MM.1S (cell line): Measurements from ENCODE around the gene TMEM60.

Source experiments
- DNase-seq: peaks from one replicate; pipeline ENCODE4 v3.0.0-alpha.2; 2015
- H2AFZ ChIP-seq: fragments of 300-600 bp; sonication (generic); 2 replicates; pipeline ENCODE4 v1.6.0; 2016; ENCODE audit warnings: antibody characterized with exemption, low read length
- H3F3A ChIP-seq: fragments of 300-600 bp; sonication (generic); 2 replicates; pipeline ENCODE4 v1.6.1; 2016; ENCODE audit warnings: mild to moderate bottlenecking, antibody characterized with exemption, low read length, moderate library complexity, mixed read lengths; ENCODE audit not compliant: insufficient read depth
- H3K27ac ChIP-seq: fragments of 300-600 bp; sonication (generic); 2 replicates; pipeline ENCODE4 v1.5.1; 2016; ENCODE audit warnings: mild to moderate bottlenecking, low read length
- H3K27me3 ChIP-seq: fragments of 300-600 bp; sonication (generic); replicated peaks from 2 replicates; pipeline ENCODE4 v1.6.0; 2016; ENCODE audit warnings: low read length; ENCODE audit not compliant: insufficient read depth
- H3K36me3 ChIP-seq: fragments of 300-600 bp; sonication (generic); replicated peaks from 2 replicates; pipeline ENCODE4 v1.6.1; 2016; ENCODE audit warnings: mild to moderate bottlenecking, low read length, mixed read lengths; ENCODE audit not compliant: insufficient read depth
- H3K4me1 ChIP-seq: fragments of 300-600 bp; sonication (generic); 2 replicates; pipeline ENCODE4 v1.6.1; 2016; ENCODE audit warnings: low read length, mixed read lengths
- H3K4me2 ChIP-seq: fragments of 300-600 bp; sonication (generic); 2 replicates; pipeline ENCODE4 v1.6.0; 2016; ENCODE audit warnings: low read depth, low read length
- H3K4me3 ChIP-seq: fragments of 300-600 bp; sonication (generic); 2 replicates; pipeline ENCODE4 v1.5.1; 2016; ENCODE audit warnings: low read length, mixed read lengths
- H3K79me2 ChIP-seq: fragments of 300-600 bp; sonication (generic); 2 replicates; pipeline ENCODE4 v1.6.1; 2016; ENCODE audit warnings: mixed run types, low read length, mixed read lengths
- H3K9ac ChIP-seq: fragments of 300-600 bp; sonication (generic); 2 replicates; pipeline ENCODE4 v1.6.1; 2016; ENCODE audit warnings: low read length, mixed read lengths
- H3K9me2 ChIP-seq: fragments of 300-600 bp; sonication (generic); replicated peaks from 2 replicates; pipeline ENCODE4 v1.6.1; 2016; ENCODE audit warnings: mild to moderate bottlenecking, low read length, mixed read lengths; ENCODE audit not compliant: insufficient read depth
- H3K9me3 ChIP-seq: fragments of 300-600 bp; sonication (generic); replicated peaks from 2 replicates; pipeline ENCODE4 v1.6.1; 2016; ENCODE audit warnings: mild to moderate bottlenecking, low read length, mixed read lengths; ENCODE audit not compliant: insufficient read depth
- H4K20me1 ChIP-seq: fragments of 300-600 bp; sonication (generic); 2 replicates; pipeline ENCODE4 v1.6.1; 2016; ENCODE audit warnings: mild to moderate bottlenecking, low read length, moderate library complexity, mixed read lengths; ENCODE audit not compliant: insufficient read depth
- EZH2 ChIP-seq: fragments of 300-600 bp; sonication (generic); optimal IDR thresholded peaks from 2 replicates; pipeline ENCODE3; 2017; ENCODE audit warnings: low read depth, mild to moderate bottlenecking, antibody characterized with exemption, low read length, mixed read lengths
- EZH2phosphoT487 ChIP-seq: fragments of 300-600 bp; sonication (generic); IDR thresholded peaks from 2 replicates; pipeline ENCODE4 v1.6.1; 2018; ENCODE audit warnings: antibody characterized with exemption, low read length
- TF ChIP-seq, protein P1 (sequence below): fragments of 300-600 bp; sonication (generic); IDR thresholded peaks from 2 replicates; pipeline ENCODE4 v1.5.1; 2016; ENCODE audit warnings: antibody characterized with exemption, low read length, mixed read lengths

Gene TMEM60

GRCh38 chr7:77794000-77794399 lies 4.2 kb downstream of the TMEM60 start:
- H3K9ac ChIP-seq = no peak overlapping the region
- H3F3A ChIP-seq = peaks cover 4% of the 10 kb centered on the region; the same call in 1 of the 2 replicates
- no peaks in the 10 kb centered on the region for H3K36me3 ChIP-seq
- no peaks in the 10 kb centered on the region for H3K9me2 ChIP-seq
- no peak for DNase-seq
- no peaks in the 10 kb centered on the region for H3K9me3 ChIP-seq
- peaks cover 13% of the 10 kb centered on the region for H3K4me1 ChIP-seq
- H3K79me2 ChIP-seq = peaks cover 40% of the 10 kb centered on the region
- H3K27me3 ChIP-seq = no peaks in the 10 kb centered on the region
- TF ChIP-seq EZH2 (no peak), EZH2phosphoT487 (no peak)
- TF ChIP-seq, protein P1, sequence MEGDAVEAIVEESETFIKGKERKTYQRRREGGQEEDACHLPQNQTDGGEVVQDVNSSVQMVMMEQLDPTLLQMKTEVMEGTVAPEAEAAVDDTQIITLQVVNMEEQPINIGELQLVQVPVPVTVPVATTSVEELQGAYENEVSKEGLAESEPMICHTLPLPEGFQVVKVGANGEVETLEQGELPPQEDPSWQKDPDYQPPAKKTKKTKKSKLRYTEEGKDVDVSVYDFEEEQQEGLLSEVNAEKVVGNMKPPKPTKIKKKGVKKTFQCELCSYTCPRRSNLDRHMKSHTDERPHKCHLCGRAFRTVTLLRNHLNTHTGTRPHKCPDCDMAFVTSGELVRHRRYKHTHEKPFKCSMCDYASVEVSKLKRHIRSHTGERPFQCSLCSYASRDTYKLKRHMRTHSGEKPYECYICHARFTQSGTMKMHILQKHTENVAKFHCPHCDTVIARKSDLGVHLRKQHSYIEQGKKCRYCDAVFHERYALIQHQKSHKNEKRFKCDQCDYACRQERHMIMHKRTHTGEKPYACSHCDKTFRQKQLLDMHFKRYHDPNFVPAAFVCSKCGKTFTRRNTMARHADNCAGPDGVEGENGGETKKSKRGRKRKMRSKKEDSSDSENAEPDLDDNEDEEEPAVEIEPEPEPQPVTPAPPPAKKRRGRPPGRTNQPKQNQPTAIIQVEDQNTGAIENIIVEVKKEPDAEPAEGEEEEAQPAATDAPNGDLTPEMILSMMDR = no peak
- no peak overlapping the region for H3K27ac ChIP-seq
- no peak overlapping the region for H3K4me3 ChIP-seq
- no peak overlapping the region for H2AFZ ChIP-seq
- H3K4me2 ChIP-seq = no peak overlapping the region
- H4K20me1 ChIP-seq = no peaks in the 10 kb centered on the region

DNA sequence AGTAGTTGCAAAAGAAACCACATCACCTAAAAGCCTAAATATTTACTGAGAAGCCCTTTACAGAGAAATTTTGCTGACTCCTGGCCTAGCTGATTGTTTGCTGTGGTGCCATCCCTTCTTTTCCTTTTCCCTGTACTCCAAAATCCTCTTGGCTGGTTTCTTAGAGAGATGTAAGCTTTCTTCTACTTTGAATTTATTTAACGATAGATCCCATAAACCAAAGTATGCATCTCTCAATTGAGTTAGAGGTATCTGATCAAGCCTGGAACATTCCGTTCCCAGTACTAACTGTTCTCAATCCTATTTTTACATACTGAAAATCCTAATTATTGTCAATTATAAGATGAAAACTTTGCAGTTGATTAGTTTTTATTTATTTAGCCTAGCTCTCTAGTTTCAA lies 6.3 kb downstream of the TMEM60 start:
- Histone ChIP-seq H3F3A (peaks cover 4% of the 10 kb centered on the region; the same call in 1 of the 2 replicates), H3K79me2 (peaks cover 27% of the 10 kb centered on the region), H3K4me2 (no peak overlapping the region), H3K4me3 (no peak overlapping the region), H3K27ac (no peak overlapping the region), H2AFZ (no peak overlapping the region), H3K4me1 (peaks cover 8% of the 10 kb centered on the region), H3K9ac (no peak overlapping the region), H3K36me3 (no peaks in the 10 kb centered on the region), H3K9me2 (no peaks in the 10 kb centered on the region), H3K27me3 (no peaks in the 10 kb centered on the region), H4K20me1 (no peaks in the 10 kb centered on the region), H3K9me3 (no peaks in the 10 kb centered on the region)
- no peak for DNase-seq
- TF ChIP-seq, protein P1 = no peak
- TF ChIP-seq EZH2 (no peak), EZH2phosphoT487 (no peak)

- no peak for DNase-seq
- H4K20me1 ChIP-seq = no peaks in the 10 kb centered on the region
- peaks cover 4% of the 10 kb centered on the region; the same call in 1 of the 2 replicates for H3F3A ChIP-seq
- TF ChIP-seq EZH2 (no peak), EZH2phosphoT487 (no peak)
- TF ChIP-seq, protein P1 = no peak
- no peaks in the 10 kb centered on the region for H3K36me3 ChIP-seq
- no peaks in the 10 kb centered on the region for H3K9me3 ChIP-seq
- H3K27me3 ChIP-seq = no peaks in the 10 kb centered on the region
- H3K27ac ChIP-seq = no peak overlapping the region
- H3K4me2 ChIP-seq = no peak overlapping the region
- H3K9ac ChIP-seq = no peak overlapping the region
- H2AFZ ChIP-seq = no peak overlapping the region
- peaks cover 2% of the 10 kb centered on the region for H3K4me1 ChIP-seq
- H3K79me2 ChIP-seq = peaks cover 21% of the 10 kb centered on the region
- H3K4me3 ChIP-seq = no peak overlapping the region
- no peaks in the 10 kb centered on the region for H3K9me2 ChIP-seq
Measured at GRCh38 chr7:77791336-77791735, 6.9 kb downstream of the TMEM60 start.
